Measurements from ENCODE around the gene TF.

TF gene

GRCh38 chr3:133836497-133837158, 90.4 kb downstream of the TF start:
- no peak for DNase-seq (ENCODE audit: low spot score)

- DNase-seq (ENCODE audit: low spot score) = no peak
Measured at GRCh38 chr3:133837487-133838295, 91.5 kb downstream of the TF start.

GRCh38 chr3:133838296-133838789, 92.2 kb downstream of the TF start:
- no peak for DNase-seq (ENCODE audit: low spot score)

- no peak for DNase-seq (ENCODE audit: low spot score)
Measured at GRCh38 chr3:133838916-133839800, 93.0 kb downstream of the TF start.

GRCh38 chr3:133840055-133840737, 94.0 kb downstream of the TF start:
- DNase-seq (ENCODE audit: low spot score) = no peak

GRCh38 chr3:133840767-133841166, 94.6 kb downstream of the TF start:
- DNase-seq (ENCODE audit: low spot score) = no peak

- DNase-seq (ENCODE audit: low spot score) = no peak
Measured at GRCh38 chr3:133841196-133841595, 95.0 kb downstream of the TF start.

GRCh38 chr3:133842158-133842557, 96.0 kb downstream of the TF start:
- no peak for DNase-seq (ENCODE audit: low spot score)

GRCh38 chr3:133843634-133844033, 97.4 kb downstream of the TF start:
- DNase-seq (ENCODE audit: low spot score) = peak; percentile 27

- DNase-seq (ENCODE audit: low spot score) = no peak
Measured at GRCh38 chr3:133845127-133845526, 98.9 kb downstream of the TF start.

Data from GM03348 (cell line).